Measurements from ENCODE around the gene SH3RF3.

Gene SH3RF3

DNA sequence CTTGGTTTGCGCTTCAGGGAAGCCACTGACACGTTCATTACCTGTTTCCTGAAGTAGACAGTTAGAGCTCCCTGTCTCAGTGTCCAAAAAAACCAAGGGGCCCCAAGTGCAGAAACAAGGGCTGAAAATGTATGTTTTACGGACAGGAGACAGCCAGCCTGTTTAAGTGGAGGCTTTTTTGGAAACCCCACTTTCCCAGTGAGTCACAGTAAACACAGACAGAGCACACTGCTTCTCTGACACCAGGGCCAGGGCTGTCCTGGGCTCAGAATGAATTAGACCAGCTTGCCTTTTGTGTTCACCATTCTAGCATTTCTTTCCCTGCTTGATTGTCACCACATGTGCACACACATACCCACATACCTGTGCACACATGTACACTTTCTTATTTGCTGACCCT, 128.6 kb downstream of the SH3RF3 start:
- Mint-ChIP-seq H3K4me3 (no peak overlapping the region), H3K36me3 (ENCODE audit: insufficient read depth) (no peaks in the 10 kb centered on the region), H3K27ac (ENCODE audit: low read depth) (no peak overlapping the region), H3K9me3 (no peaks in the 10 kb centered on the region), H3K27me3 (peaks cover 27% of the 10 kb centered on the region), H3K4me1 (no peaks in the 10 kb centered on the region)
- DNase-seq (ENCODE audit: low spot score in 2 of 2) = no peak
- ATAC-seq (replicated peaks; ENCODE audit: extremely low read depth, poor library complexity, severe bottlenecking) = no peak

DNA sequence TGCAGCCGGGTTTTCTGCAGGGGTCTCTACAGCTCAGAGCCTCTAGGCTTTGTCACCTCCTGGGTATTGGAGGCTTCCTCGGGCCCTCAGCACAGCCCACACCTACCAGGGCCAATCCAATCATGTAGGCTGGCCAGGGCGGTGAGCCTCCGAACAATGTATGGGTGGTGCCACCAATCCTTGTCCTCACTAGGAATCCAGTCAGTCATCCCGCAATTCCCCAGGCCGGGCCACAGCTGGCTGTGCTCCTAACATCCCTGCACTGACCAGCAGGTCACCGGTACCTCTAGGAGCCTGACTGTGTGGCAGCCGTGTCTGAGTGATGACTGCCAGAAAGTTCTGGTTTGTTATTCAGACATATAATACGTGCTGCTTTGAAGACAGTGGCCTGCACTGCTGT, 129.4 kb downstream of the SH3RF3 start:
- H3K4me1 Mint-ChIP-seq = no peaks in the 10 kb centered on the region
- H3K4me3 Mint-ChIP-seq = no peak overlapping the region
- peaks cover 27% of the 10 kb centered on the region for H3K27me3 Mint-ChIP-seq
- no peaks in the 10 kb centered on the region for H3K9me3 Mint-ChIP-seq
- DNase-seq (ENCODE audit: low spot score in 2 of 2) (no peak), ATAC-seq (replicated peaks; ENCODE audit: extremely low read depth, poor library complexity, severe bottlenecking) (no peak)
- no peaks in the 10 kb centered on the region for H3K36me3 Mint-ChIP-seq (ENCODE audit: insufficient read depth)
- H3K27ac Mint-ChIP-seq (ENCODE audit: low read depth) = no peak overlapping the region

DNA sequence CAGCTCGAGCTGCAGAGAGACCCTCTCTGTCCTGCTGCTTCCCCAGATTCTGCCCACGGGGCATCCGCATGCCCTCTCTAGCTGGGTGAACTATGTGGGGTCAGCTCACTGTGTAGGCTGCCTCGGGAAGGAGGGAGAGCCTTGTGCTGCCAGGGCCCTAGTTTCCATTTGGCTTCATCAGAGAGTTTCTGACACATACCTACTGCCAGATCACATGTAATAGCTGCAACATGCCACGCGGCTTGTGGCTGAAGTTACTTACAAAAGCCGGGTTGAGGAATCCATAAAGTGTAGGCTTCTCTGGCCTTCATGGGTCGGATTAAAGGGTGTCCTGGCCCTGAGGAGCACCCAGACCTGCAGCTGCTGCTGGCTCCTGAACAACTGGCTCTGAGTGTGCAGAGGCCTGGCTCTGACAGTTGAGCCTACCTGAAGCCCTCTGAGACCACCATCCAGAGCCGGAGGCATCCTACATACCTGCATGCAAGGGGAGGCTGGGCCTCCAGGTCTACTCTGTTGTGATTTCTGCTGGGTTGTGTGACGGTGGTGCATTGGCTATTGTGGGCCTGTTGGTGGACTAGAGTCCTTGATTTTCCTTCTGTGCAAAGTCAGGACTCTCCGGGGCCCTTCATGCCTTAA, 130.0 kb downstream of the SH3RF3 start:
- H3K4me3 Mint-ChIP-seq = no peak overlapping the region

DNA sequence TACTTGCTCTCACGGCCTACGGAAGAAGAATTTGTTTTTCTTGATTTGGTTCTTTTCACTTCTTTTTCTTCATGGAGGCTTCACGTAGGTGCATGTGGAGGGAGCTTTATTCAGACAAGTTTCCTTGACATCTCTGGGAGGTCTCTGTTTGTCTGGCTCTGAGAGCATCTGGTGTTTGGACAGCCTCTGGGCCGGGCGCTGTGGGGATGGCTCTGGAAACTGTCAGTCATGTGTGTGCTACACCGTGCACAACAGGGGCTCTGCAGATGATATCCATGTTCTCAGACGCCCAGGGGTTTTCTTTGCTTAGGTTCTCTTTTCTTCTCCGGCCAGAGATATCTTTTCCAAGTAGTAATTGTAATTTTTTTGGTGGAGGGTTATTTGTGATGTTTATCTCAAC, 130.7 kb downstream of the SH3RF3 start:
- Mint-ChIP-seq H3K27ac (ENCODE audit: low read depth) (no peak overlapping the region), H3K4me1 (no peaks in the 10 kb centered on the region), H3K27me3 (peaks cover 26% of the 10 kb centered on the region), H3K4me3 (no peak overlapping the region), H3K36me3 (ENCODE audit: insufficient read depth) (no peaks in the 10 kb centered on the region), H3K9me3 (no peaks in the 10 kb centered on the region)
- ATAC-seq (replicated peaks; ENCODE audit: extremely low read depth, poor library complexity, severe bottlenecking) (no peak), DNase-seq (ENCODE audit: low spot score in 2 of 2) (no peak)

More for the DNA sequence above, 130.0 kb downstream of the SH3RF3 start:
- no peaks in the 10 kb centered on the region for H3K4me1 Mint-ChIP-seq
- H3K27ac Mint-ChIP-seq (ENCODE audit: low read depth) = no peak overlapping the region
- peaks cover 27% of the 10 kb centered on the region for H3K27me3 Mint-ChIP-seq
- no peaks in the 10 kb centered on the region for H3K9me3 Mint-ChIP-seq
- H3K36me3 Mint-ChIP-seq (ENCODE audit: insufficient read depth) = no peaks in the 10 kb centered on the region
- ATAC-seq (replicated peaks; ENCODE audit: extremely low read depth, poor library complexity, severe bottlenecking) (no peak), DNase-seq (ENCODE audit: low spot score in 2 of 2) (no peak)

DNA sequence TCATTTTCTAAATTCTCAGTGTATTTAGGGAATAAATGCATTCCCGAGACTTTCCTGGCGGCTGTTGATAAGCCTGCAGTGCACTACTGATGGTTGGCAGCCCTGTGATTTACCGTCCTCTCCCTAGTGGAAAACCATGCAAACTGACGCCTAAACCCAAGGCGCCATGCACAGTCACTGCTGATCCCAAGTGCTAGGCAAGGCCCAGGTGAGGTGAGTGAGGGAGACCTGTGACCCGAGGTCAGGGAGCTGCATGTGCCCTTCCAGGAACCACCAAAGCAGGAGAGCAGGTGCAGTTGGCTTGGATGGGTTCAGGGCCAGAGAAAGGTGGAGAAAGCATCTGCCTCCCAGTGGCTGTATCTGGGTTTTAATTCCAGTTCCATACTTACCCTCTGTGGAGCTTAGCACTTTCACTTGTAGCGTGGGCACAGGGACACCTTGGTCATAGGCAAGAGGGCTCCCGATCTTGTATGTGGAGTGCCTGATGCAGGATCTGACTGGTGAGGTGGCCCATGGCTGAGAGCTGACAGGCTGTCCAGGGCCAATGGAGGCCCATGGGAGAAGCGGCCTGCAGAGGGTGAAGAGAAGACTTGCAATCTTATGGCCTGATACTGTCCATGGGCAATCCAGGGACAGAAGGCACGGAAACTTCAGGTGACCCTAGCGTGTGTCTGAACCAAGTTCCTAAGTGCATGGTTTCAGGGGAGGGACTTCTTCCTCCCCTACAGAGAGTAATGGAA, 131.3 kb downstream of the SH3RF3 start:
- Mint-ChIP-seq H3K36me3 (ENCODE audit: insufficient read depth) (no peaks in the 10 kb centered on the region), H3K4me1 (no peaks in the 10 kb centered on the region), H3K27ac (ENCODE audit: low read depth) (no peak overlapping the region), H3K4me3 (no peak overlapping the region), H3K9me3 (no peaks in the 10 kb centered on the region), H3K27me3 (peaks cover 26% of the 10 kb centered on the region)
- DNase-seq (ENCODE audit: low spot score in 2 of 2) (no peak), ATAC-seq (replicated peaks; ENCODE audit: extremely low read depth, poor library complexity, severe bottlenecking) (no peak)

DNA sequence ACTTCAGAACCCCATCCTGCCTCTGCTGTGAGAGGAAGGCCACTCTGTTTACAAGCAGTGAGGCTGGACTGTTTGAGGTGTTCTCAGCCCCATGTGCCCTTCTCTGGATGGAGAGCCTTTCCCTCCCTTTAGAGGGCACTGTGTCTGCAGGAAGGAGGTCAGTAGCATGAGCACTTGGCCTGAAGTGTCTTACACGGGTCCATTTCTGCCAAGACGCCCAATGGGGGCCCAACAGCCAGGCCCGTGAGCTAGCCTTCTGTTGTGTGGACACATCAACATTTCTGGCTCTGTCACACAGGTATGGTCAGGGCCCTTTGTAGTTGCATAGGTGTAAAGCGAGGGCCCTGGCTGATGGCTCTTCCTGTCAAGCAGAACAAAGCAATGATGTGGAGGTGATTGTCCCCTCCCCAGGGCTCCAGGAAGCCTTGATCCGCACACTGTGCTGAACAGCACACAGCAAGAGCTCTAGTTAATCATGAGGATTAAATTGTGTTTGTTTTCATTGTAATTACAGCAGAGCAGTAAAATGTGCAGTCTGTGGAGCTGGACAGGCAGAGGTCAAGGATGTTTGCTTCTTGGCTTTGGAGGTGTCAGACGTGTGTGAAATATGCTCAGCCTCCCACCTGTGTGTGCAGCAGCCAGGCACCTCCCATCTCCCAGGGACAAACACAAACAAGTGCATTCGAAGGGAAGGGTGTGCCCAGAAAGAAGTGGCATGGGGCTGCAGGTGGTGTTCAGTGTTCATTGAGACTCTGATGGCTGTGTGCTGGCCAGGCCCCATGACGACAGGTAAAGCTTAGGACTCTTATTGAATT, 132.1 kb downstream of the SH3RF3 start:
- no peaks in the 10 kb centered on the region for H3K4me1 Mint-ChIP-seq
- ATAC-seq (replicated peaks; ENCODE audit: extremely low read depth, poor library complexity, severe bottlenecking) = no peak
- H3K27ac Mint-ChIP-seq (ENCODE audit: low read depth) = no peak overlapping the region
- H3K4me3 Mint-ChIP-seq = no peak overlapping the region
- H3K9me3 Mint-ChIP-seq = no peaks in the 10 kb centered on the region
- no peak for DNase-seq (ENCODE audit: low spot score in 2 of 2)
- H3K36me3 Mint-ChIP-seq (ENCODE audit: insufficient read depth) = no peaks in the 10 kb centered on the region
- peaks cover 19% of the 10 kb centered on the region for H3K27me3 Mint-ChIP-seq

DNA sequence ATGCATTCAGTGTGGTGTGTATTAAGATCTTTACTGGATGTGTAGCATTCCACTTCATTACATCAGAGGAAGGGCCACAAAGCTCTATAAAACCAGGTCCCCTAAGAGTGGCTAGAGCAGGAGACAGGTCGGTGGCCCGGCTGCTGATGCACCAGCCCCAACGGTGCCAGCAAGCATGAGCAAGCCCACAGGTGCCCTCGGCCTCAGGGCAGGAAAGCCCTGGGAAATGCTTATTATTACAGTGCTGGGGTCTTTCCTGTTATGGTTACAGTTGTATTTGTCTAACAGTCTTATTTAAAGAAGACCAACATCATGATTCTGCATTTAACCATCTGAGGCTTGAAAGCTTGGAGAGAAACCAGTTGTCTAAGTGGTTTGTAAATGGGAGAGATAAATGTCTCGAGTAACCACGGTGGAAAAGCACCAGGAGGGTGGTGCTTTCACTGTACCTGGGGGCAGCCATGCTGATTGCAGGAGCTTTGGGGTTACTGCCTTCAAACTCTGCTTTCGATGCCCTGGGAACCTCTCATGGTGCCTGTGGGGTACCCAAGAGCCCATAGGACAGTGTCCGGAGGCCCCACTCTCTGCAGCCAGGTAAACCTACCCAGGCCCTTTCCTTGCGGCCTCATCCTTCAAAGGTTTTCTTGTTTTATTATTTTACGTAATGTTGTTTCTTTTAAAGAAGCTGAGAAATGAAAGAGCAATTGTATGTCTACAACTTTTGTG, 133.1 kb downstream of the SH3RF3 start:
- Mint-ChIP-seq H3K9me3 (no peaks in the 10 kb centered on the region), H3K27ac (ENCODE audit: low read depth) (no peak overlapping the region), H3K36me3 (ENCODE audit: insufficient read depth) (no peaks in the 10 kb centered on the region), H3K4me1 (no peaks in the 10 kb centered on the region), H3K4me3 (no peak overlapping the region), H3K27me3 (peaks cover 14% of the 10 kb centered on the region)
- DNase-seq (ENCODE audit: low spot score in 2 of 2) (no peak), ATAC-seq (replicated peaks; ENCODE audit: extremely low read depth, poor library complexity, severe bottlenecking) (no peak)

DNA sequence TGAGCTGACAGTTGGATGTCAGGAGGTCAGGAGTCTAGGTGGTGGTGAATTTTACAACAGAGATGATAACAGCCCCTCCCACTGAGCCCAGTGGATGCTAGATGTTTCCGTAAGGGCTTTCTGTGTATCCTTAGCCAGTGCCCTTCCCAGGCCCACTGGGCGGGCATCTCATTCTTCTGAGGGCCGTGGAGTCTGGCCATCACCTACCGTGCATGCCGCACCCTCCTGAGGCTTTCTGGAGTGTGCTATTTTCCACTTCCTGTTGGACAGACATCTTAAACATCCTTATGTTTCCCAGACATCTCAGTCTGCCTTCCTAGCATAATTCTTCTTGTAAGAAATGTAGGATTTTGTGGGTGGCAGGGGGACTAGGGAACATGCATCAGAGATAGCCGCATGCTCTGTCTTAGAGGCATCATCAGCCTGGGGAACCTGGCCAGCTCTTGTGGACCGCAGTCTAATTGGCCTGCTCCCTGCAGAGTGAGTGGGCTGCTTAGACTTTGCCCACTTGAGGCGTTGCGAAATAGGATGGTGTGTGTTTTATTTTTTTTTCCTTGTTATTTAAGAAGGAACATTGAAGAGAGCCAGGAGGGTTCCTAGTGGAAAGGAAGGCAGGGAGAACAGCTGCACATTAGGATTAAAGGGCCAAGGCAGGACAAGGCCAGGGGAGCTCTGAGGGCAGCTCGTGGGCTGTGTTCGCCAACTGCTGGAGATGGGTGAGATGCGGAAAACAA, 135.8 kb downstream of the SH3RF3 start:
- Mint-ChIP-seq H3K4me3 (no peak overlapping the region), H3K27me3 (peaks cover 18% of the 10 kb centered on the region), H3K4me1 (no peaks in the 10 kb centered on the region), H3K36me3 (ENCODE audit: insufficient read depth) (no peaks in the 10 kb centered on the region), H3K9me3 (no peaks in the 10 kb centered on the region), H3K27ac (ENCODE audit: low read depth) (no peak overlapping the region)
- DNase-seq (ENCODE audit: low spot score in 2 of 2) = no peak
- ATAC-seq (replicated peaks; ENCODE audit: extremely low read depth, poor library complexity, severe bottlenecking) = no peak

DNA sequence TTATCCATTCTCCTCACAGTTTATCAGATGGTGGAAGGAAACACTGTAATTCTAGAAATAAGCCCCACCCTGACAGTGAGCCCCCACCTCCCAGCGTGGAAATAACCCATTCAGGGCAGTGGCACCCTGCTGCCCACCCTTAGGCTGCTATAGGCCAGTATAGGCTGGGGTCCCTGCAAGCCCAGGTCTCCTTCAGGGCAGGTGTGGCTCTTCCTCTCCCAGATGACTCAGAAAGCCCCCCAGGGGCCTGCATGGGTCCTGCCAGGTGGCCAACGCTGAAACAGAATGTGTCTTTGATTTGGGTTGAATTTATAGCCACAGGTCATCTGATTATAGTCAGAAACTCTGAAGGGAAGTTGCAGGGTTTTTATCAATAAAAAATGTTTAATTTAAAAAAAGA, 136.4 kb downstream of the SH3RF3 start:
- DNase-seq (ENCODE audit: low spot score in 2 of 2) (no peak), ATAC-seq (replicated peaks; ENCODE audit: extremely low read depth, poor library complexity, severe bottlenecking) (no peak)
- Mint-ChIP-seq H3K9me3 (no peaks in the 10 kb centered on the region), H3K4me1 (no peaks in the 10 kb centered on the region), H3K27me3 (peaks cover 18% of the 10 kb centered on the region), H3K27ac (ENCODE audit: low read depth) (no peak overlapping the region), H3K36me3 (ENCODE audit: insufficient read depth) (no peaks in the 10 kb centered on the region), H3K4me3 (no peak overlapping the region)

DNA sequence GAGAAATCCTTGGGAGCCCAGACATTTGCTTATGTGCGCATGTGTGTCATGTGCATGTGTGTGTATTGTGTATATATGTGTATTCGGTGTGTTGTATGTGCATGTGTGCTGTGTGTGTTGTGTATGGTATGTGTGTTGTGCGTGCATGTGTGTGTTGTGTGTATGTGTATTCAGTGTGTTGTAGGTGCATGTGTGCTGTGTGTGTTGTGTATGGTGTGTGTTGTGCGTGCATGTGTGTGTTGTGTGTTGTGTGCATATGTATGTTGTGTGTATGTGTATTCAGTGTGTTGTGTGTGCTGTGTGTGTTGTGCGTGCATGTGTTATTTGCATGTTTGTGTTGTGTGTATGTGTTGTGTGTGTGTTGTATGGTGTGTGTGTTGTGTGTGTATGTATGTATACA, 136.9 kb downstream of the SH3RF3 start:
- Mint-ChIP-seq H3K4me1 (no peaks in the 10 kb centered on the region), H3K27me3 (peaks cover 18% of the 10 kb centered on the region), H3K4me3 (no peak overlapping the region), H3K9me3 (no peaks in the 10 kb centered on the region), H3K36me3 (ENCODE audit: insufficient read depth) (no peaks in the 10 kb centered on the region), H3K27ac (ENCODE audit: low read depth) (no peak overlapping the region)
- no peak for ATAC-seq (replicated peaks; ENCODE audit: extremely low read depth, poor library complexity, severe bottlenecking)
- no peak for DNase-seq (ENCODE audit: low spot score in 2 of 2)

DNA sequence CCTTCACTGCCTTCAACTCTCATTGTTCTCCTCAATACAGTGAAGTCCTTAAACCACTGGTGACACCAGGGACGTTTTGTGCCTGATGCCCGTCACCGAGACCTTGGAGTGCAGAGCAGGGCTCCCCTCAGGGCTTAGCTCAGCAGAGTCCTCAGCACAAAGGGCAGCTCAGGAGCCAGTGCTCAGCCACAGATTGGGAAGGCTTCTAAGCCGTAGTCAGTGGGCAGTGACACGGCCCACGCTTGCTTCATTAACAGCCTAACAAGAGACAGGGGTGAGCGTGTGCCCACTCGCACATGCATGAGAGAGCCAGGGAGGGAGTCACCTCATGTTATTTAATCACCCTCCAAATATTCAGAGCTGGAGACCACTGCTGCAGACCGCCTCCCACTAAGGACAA, 137.5 kb downstream of the SH3RF3 start:
- H3K4me3 Mint-ChIP-seq = no peak overlapping the region
- ATAC-seq (replicated peaks; ENCODE audit: extremely low read depth, poor library complexity, severe bottlenecking) (no peak), DNase-seq (ENCODE audit: low spot score in 2 of 2) (no peak)
- no peaks in the 10 kb centered on the region for H3K9me3 Mint-ChIP-seq
- H3K4me1 Mint-ChIP-seq = no peaks in the 10 kb centered on the region
- H3K27ac Mint-ChIP-seq (ENCODE audit: low read depth) = no peak overlapping the region
- H3K36me3 Mint-ChIP-seq (ENCODE audit: insufficient read depth) = no peaks in the 10 kb centered on the region
- H3K27me3 Mint-ChIP-seq = peaks cover 18% of the 10 kb centered on the region
